Measurements from ENCODE around the gene ARRDC4. TPM values are rescaled to one million over a fixed set of nuclear protein-coding genes. Genes with fewer than 3 reads are reported as not detected.
A peak's percentile ranks its signal among the peaks of the same experiment; 100 is the strongest.

ARRDC4 gene
- total and polyA plus RNA-seq, 9 of the 15 experiments (the other 6 are each of a cell fraction or from before 2014, with no cell fraction given) = 4.3 to 16.1 (median 14.4) TPM

GRCh38 chr15:97993310-97993738, 32.8 kb downstream of the ARRDC4 start (continued):
- TF ChIP-seq FOXO4 (CRISPR knock-in tag; IDR thresholded peaks at IDR 0.05) = no peak
- no peak for TF ChIP-seq RBM25 (IDR thresholded peaks at IDR 0.05; ENCODE audit: low read depth, low read length, severe bottlenecking)
- no peak for TF ChIP-seq POLR3A (IDR thresholded peaks at IDR 0.05; ENCODE audit: borderline replicate concordance, extremely low read depth, insufficient read depth, insufficient read length)
- TF ChIP-seq ELF4 (CRISPR knock-in tag; IDR thresholded peaks at IDR 0.05) = no peak
- TF ChIP-seq ZBTB40 (IDR thresholded peaks at IDR 0.05) = no peak
- no peak for TF ChIP-seq ZBTB40 (CRISPR knock-in tag; IDR thresholded peaks at IDR 0.05)
- no peak for TF ChIP-seq ZNF717 (CRISPR knock-in tag; IDR thresholded peaks at IDR 0.05)
- peak; percentile 70; the same call in 1 of the 2 replicates for TF ChIP-seq STAT5A (IDR thresholded peaks at IDR 0.05; ENCODE audit: borderline replicate concordance, low read length)
- TF ChIP-seq ZNF655 (CRISPR knock-in tag; IDR thresholded peaks at IDR 0.05) = no peak
- TF ChIP-seq ILK (tag; IDR thresholded peaks at IDR 0.05; ENCODE audit: borderline replicate concordance, low read depth) = no peak
- TF ChIP-seq HMGN3 (IDR thresholded peaks at IDR 0.05; ENCODE audit: borderline replicate concordance, extremely low read depth, insufficient read length, low read depth, low read length) = no peak
- TF ChIP-seq TAL1 (IDR thresholded peaks at IDR 0.05) = peak; percentile 93
- no peak for TF ChIP-seq ADNP (tag; IDR thresholded peaks at IDR 0.05)
- TF ChIP-seq CREBBP (IDR thresholded peaks at IDR 0.05; ENCODE audit: low read depth, low read length) = no peak
